HG02884 (cell line): ENCODE data around the gene PDE4DIP.
"Not testable (repeated sequence)": the region's sequence is repeated elsewhere in the genome, so short reads cannot be mapped to it uniquely, and the experiment has no call there.

ENCODE experiments used
- ATAC-seq: cut with Tn5 transposase; IDR thresholded peaks from one replicate; pipeline ENCODE4 v1.9.1; 2021; ENCODE audit warnings: mild to moderate bottlenecking, moderate library complexity; ENCODE audit not compliant: unreplicated experiment

The PDE4DIP gene

DNA sequence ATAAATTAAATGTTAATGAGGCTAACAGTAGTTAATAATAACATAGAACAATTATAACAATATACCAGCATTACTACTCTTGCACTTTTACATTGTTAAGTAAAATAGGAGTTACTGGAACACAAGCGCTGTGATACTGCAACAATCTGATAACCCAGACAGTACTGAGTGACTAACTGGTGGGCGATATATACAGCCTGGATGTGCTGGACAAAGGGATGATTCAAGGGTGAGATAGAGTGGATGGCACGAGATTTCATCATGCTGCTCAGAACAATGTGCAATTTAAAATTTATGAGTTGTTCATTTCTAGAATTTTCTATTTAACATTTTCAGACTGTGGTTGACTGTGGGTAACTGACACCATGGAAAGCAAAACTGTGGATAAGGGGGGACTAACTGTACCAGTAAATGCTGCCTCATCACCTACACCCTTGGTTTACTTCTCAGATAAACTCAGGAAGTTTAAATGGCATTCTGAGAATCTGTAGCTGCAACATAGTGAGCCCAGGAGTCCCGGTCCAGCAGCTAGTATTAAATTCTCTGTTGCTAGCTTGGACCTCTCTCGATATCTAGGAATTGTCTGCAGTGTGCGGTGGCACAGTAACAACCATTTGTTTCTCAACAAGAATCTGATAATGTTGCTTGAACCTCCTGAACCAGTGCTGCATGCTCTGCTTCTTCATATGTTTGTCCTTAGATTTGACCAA, 24.9 kb downstream of the PDE4DIP start:
- not testable (repeated sequence) for ATAC-seq

DNA sequence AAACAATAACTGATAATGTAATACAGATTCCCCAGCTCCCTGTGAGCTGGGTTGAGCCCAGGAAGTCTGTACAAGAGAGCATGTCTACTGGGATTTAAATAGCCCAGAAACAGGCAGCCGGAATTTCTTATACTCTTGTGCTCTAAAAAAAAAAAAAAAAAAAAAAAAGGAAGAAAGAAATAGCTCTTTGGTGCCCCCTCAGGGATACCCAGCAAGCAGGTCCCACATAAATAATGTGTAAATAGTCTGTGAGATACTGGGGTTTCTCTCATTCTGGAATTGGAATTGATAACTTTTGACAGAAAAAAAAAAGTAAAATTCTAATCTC, 25.4 kb downstream of the PDE4DIP start:
- ATAC-seq = not testable (repeated sequence)

- not testable (repeated sequence) for ATAC-seq
These were observed 30.5 kb downstream of the PDE4DIP start for GRCh38 chr1:148874408-148875388.

GRCh38 chr1:148879812-148880416, 35.7 kb downstream of the PDE4DIP start:
- ATAC-seq = not testable (repeated sequence)

GRCh38 chr1:148881261-148881660, 37.0 kb downstream of the PDE4DIP start:
- not testable (repeated sequence) for ATAC-seq

GRCh38 chr1:148885219-148885618, 41.0 kb downstream of the PDE4DIP start:
- ATAC-seq = not testable (repeated sequence)

- not testable (repeated sequence) for ATAC-seq
These were observed 42.1 kb downstream of the PDE4DIP start for GRCh38 chr1:148886293-148886692.

DNA sequence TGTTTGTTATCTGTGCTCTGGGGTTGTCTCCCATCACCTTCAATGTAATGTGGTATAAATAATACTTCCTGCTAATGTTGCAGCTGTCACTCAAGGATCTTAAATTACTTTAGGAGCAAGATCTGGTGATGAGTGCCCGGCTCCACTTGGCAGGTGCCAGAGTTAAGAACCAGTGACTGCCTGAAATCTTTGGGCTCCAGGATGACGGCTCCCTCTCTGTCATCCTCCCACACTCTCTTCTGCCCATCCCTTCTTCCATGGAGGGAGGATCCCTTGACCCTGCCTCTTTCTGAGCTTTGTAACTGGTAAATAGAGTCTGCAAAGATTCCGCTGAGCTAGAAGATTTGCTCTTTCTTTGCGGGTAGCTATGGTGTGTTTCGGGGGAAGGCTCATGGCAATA, 44.4 kb downstream of the PDE4DIP start:
- not testable (repeated sequence) for ATAC-seq

DNA sequence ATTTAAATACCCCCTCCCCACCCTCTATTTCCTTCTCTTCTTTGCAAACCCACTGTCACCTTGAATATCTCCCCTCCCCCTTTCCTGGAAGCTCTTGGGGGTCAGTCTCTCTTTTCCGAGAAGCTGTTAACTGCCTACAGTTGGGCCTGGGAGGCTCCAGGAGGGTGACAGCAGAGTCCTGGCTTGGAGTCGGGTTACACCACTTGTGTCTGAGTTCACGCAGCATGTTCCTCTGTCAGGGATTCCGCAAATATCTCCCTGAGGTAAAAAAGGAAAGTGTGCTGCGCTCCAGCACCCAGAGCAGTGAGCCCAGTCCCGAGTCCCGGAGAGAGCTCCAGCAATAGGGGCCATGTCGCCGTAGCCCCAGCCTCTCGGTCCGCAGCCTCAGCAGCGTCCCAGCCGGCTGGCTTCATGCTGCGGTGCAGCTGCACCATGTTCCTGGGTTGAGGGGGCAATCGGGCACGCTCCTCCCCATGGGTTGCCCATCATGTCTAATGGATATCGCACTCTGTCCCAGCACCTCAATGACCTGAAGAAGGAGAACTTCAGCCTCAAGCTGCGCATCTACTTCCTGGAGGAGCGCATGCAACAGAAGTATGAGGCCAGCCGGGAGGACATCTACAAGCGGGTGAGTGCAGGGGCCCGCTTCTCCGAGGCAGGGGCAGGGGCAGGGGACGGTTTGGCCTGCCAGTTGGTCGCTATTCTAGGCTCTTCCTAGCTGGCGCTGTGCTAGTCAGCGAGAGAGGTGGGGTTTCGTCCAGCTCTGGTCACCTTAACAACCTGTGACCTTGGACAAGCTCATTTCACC, 45.2 kb downstream of the PDE4DIP start:
- not testable (repeated sequence) for ATAC-seq

GRCh38 chr1:148890075-148890568, 45.9 kb downstream of the PDE4DIP start:
- not testable (repeated sequence) for ATAC-seq

- not testable (repeated sequence) for ATAC-seq
These were observed 50.4 kb downstream of the PDE4DIP start for GRCh38 chr1:148894360-148895352.

- not testable (repeated sequence) for ATAC-seq
These were observed 55.8 kb downstream of the PDE4DIP start for GRCh38 chr1:148900026-148900425.

- ATAC-seq = not testable (repeated sequence)
These were observed 56.5 kb downstream of the PDE4DIP start for GRCh38 chr1:148900691-148901090.

- ATAC-seq = not testable (repeated sequence)
These were observed 57.1 kb downstream of the PDE4DIP start for GRCh38 chr1:148901150-148901952.

GRCh38 chr1:148901953-148902341, 57.7 kb downstream of the PDE4DIP start:
- not testable (repeated sequence) for ATAC-seq

GRCh38 chr1:148909219-148909826, 65.1 kb downstream of the PDE4DIP start:
- ATAC-seq = not testable (repeated sequence)

DNA sequence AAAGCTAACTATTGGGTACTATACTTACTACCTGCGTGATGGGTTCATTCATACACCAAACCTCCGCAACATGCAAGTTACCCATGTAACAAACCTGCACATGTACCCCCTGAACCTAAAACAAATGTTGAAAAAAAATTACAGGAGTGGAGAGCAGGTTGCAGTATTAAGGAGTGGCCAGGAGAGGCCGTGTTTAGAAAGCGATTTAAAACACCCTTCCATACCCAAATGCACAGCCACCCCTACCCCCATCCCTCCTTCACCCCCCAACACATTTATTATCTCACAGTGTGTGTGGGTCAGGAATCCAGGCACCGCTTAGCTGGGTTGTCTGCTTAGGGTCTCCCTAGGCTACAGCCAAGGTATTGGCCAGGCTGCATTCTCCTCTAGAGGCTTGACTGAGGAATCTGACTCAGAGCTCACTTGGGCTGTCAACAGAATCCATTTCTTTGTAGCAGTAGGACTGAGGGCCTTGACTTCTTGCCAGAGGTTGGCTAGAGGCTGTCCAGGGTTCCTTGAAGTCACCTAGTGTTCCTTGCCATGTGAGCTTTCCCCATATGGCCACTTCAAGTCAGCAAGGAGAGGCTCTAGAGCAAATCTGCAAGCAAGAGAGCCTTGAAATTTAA, 67.2 kb downstream of the PDE4DIP start:
- not testable (repeated sequence) for ATAC-seq
